Right lobe of liver (tissue), 6 donors: Measurements from ENCODE around the gene ANKS4B. TPM values are rescaled to one million over a fixed set of nuclear protein-coding genes. Genes with fewer than 3 reads are reported as not detected.

ENCODE experiments used
- ATAC-seq, 4 donors: fragments of 200-7000 bp; cut with Tn5 transposase; one replicate each; pipeline ENCODE4 v1.9.1; 2020; ENCODE audit warnings: mild to moderate bottlenecking in 4 of 4, moderate library complexity in 4 of 4
- DNase-seq, 3 donors: peaks; one replicate each; pipeline ENCODE4 v3.0.0-alpha.2; 2020
- H3K27ac ChIP-seq, 3 donors: fragments of 200-600 bp; one replicate each; pipeline ENCODE4 v1.8.0; 2022
- H3K27me3 ChIP-seq, 2 donors: fragments of 200-600 bp; one replicate each; pipeline ENCODE4 v1.8.0; 2022
- H3K36me3 ChIP-seq, 4 donors: fragments of 200-600 bp; sonication (generic) in 1 of 4; one replicate each; pipeline versions ENCODE4 v1.5.1 to v1.8.0; 2017 to 2022; ENCODE audit warnings: control low read depth in 1 of 4
- H3K4me1 ChIP-seq, 4 donors: fragments of 200-600 bp; sonication (generic) in 1 of 4; one replicate each; pipeline versions ENCODE4 v1.5.1 to v1.8.0; 2017 to 2022; ENCODE audit warnings: control low read depth in 1 of 4
- H3K4me3 ChIP-seq, 3 donors: fragments of 200-600 bp; one replicate each; pipeline ENCODE4 v1.8.0; 2022
- H3K9me3 ChIP-seq, 4 donors: fragments of 200-600 bp; sonication (generic) in 1 of 4; one replicate each; pipeline versions ENCODE4 v1.5.1 to v1.8.0; 2017 to 2022; ENCODE audit warnings: control low read depth in 1 of 4
- POLR2A ChIP-seq: fragments of 450-650 bp; IDR thresholded peaks from one replicate; pipeline ENCODE4 v1.6.1; 2017; ENCODE audit warnings: antibody characterized with exemption, mild to moderate bottlenecking
- WGBS: methylation state at CpG from one replicate; pipeline ENCODE4 v1.1.6; 2018; ENCODE audit warnings: low coverage, low lambda C conversion rate; ENCODE audit not compliant: insufficient coverage; ENCODE audit errors: missing lambda C conversion rate; 5-methylcytosine and 5-hydroxymethylcytosine counted together
- intact Hi-C, 2 donors: fragments of 100-400 bp; cut with DNase I; formaldehyde crosslinking; loops; one replicate each; pipeline versions ENCODE4 v1.11.2 to v1.14.1; 2022
- total RNA-seq, 6 experiments: library from RNA; depleted of rRNA in 2 of 6; stranded (reverse); fragments of >200 nt in 2 of 6; fragmentation: NEBNext Ultra II Directional in 3 of 6; extraction: Animal tissue kit (Norgen Biotek cat#: 25700) in 3 of 6; gene quantifications; one replicate each; pipeline versions ENCODE4 v1.1.0 to v1.2.4, GENCODE V29; 2016 to 2023
- TF ChIP-seq, protein P1 (sequence below), 4 donors: fragments of 200-600 bp in 3 of 4; fragments of 450-650 bp in 1 of 4; IDR thresholded peaks; one replicate each; pipeline versions ENCODE4 v1.5.1 to v1.8.0; 2016 to 2022; ENCODE audit warnings: antibody characterized with exemption in 4 of 4, mild to moderate bottlenecking in 2 of 4
- donor health status: DM: no; HTN: yes; CAD: no.
- donor health status: DM: no; HTN: no; CAD: no.
- donor health status: DM: no; HTN: no; CAD: no.
- donor health status: DM: no; HTN: yes; CAD: no.
- donor health status: DM: no; HTN: yes; CAD: no.

The ANKS4B gene
- total RNA-seq, 6 experiments from 2014 or later, result 10.0 to 16.3 (median 11.4) TPM

DNA sequence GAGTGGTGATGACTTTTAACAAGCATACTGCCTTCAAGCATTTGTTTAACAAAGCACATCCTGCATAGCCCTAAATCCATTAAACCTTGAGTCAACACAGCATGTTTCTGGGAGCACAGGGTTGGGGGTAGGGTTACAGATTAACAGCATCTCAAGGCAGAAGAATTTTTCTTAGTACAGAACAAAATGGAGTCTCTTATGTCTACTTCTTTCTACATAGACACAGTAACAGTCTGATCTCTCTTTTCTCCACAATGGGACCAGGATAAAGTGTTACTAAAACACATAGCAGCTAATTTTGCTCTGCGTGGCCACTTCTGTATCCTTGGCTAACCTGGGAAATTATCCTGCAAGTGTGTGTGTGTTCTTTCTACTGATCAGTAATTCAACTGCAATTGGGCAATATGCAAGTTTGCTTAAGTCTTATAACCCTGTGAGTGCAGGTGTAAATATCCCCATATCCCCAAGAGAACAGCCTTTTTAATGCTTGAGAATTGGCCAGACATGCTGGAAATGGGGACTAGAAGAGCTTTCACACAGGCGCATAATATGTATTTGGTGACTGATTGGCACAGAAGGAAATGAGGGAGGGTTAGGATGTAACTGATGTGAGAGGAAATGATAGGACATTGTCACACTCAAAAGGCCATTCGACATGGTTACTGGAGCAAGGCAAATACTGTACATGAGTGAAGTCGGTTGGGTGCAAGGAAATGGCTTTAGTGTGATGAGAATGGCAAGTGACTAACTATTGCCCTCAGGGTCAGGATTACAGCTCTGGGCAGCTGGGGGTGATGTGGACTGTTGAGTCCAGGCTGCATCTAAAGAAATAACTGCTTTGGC lies 10.8 kb upstream of the ANKS4B start:
- Histone ChIP-seq H3K27me3 (no peaks in the 10 kb centered on the region), H3K4me3 (no peak overlapping the region), H3K36me3 (no peaks in the 10 kb centered on the region), H3K9me3 (no peaks in the 10 kb centered on the region), H3K27ac (no peak overlapping the region), H3K4me1 (no peaks in the 10 kb centered on the region)
- TF ChIP-seq, protein P1, sequence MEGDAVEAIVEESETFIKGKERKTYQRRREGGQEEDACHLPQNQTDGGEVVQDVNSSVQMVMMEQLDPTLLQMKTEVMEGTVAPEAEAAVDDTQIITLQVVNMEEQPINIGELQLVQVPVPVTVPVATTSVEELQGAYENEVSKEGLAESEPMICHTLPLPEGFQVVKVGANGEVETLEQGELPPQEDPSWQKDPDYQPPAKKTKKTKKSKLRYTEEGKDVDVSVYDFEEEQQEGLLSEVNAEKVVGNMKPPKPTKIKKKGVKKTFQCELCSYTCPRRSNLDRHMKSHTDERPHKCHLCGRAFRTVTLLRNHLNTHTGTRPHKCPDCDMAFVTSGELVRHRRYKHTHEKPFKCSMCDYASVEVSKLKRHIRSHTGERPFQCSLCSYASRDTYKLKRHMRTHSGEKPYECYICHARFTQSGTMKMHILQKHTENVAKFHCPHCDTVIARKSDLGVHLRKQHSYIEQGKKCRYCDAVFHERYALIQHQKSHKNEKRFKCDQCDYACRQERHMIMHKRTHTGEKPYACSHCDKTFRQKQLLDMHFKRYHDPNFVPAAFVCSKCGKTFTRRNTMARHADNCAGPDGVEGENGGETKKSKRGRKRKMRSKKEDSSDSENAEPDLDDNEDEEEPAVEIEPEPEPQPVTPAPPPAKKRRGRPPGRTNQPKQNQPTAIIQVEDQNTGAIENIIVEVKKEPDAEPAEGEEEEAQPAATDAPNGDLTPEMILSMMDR (IDR thresholded peaks at IDR 0.05), result no peak
- TF ChIP-seq POLR2A, result no peak
- intact Hi-C loops, result no loop called here
- DNase-seq, result no peak
- ATAC-seq, result no peak
- 80% methylated on average over 4 of the region's 4 CpGs for WGBS

DNA sequence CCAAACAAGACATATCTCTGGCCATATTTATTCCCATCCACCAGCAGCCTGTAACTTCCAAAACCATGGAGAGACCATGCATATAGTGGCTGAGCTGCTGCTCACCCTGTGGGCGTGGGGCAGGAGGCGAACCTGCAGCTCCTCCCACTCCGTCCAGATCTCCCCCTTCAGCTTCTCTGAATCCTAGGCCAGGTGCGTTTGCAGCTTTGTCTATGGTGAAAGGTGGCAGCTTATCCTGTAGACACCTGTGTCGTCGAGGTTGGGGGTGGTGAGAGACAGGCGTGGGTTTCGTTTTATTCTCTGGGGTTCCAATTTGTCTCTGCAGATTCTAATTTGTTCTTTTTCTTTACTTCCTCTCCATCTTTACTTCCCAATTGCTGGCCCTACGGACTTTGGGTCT lies 9.7 kb upstream of the ANKS4B start:
- no peak for ATAC-seq
- H3K9me3 ChIP-seq, result no peaks in the 10 kb centered on the region
- intact Hi-C loops, result no loop called here
- DNase-seq, result no peak
- H3K4me1 ChIP-seq, result no peaks in the 10 kb centered on the region
- 58% methylated on average over 4 of the region's 9 CpGs for WGBS
- H3K4me3 ChIP-seq, result no peak overlapping the region
- H3K27ac ChIP-seq, result no peak overlapping the region
- no peaks in the 10 kb centered on the region for H3K27me3 ChIP-seq
- TF ChIP-seq, protein P1 (IDR thresholded peaks at IDR 0.05), result no peak
- TF ChIP-seq POLR2A, result no peak
- no peaks in the 10 kb centered on the region for H3K36me3 ChIP-seq

DNA sequence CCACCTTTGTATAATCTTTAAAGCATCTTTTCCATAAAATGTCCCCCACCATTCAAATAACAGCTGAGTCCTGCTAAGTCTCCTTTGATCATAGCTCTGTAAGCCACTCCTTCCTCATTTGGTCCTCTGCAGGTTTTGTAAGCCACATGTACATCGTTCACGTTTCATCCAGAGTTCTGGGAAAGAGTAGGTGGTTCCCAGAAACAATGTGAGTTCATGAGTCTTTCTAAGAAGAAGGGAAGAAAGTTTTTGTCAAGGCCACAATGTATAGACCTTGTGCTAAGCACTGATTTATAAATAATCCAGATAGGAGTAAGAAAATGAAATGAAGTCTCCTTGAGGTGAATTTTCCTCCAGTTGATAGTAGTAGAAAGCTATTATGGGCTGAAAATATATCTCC lies 8.7 kb upstream of the ANKS4B start:
- ATAC-seq (no peak), DNase-seq (no peak)
- no peaks in the 10 kb centered on the region for H3K9me3 ChIP-seq
- H3K4me3 ChIP-seq, result no peak overlapping the region
- TF ChIP-seq POLR2A, result no peak
- TF ChIP-seq, protein P1 (IDR thresholded peaks at IDR 0.05), result no peak
- no peak overlapping the region for H3K27ac ChIP-seq
- 65% methylated on average over 2 of the region's 2 CpGs for WGBS
- H3K27me3 ChIP-seq, result no peaks in the 10 kb centered on the region
- H3K4me1 ChIP-seq, result no peaks in the 10 kb centered on the region
- intact Hi-C loops, result no loop called here
- H3K36me3 ChIP-seq, result no peaks in the 10 kb centered on the region

DNA sequence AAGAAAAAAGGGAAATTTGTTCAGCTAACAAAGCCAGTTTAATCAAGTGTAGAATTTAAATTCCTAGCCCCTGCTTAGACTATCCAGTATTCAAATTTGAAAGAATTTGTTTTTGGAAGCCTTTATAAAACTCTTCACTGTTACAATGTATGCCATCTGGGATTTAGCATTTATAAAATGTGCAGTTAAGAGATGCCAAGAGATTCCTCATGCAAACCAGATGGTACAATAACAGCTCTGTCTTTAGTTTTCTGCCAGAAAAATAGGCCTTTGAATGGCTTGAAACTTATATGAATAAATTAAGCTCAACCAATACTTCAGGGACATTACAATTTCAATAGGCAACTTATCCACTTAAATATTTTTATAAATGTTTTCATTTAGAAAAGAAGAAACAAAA lies 6.8 kb upstream of the ANKS4B start:
- H3K4me3 ChIP-seq, result no peak overlapping the region
- intact Hi-C loops, result no loop called here
- TF ChIP-seq, protein P1 (IDR thresholded peaks at IDR 0.05), result no peak
- TF ChIP-seq POLR2A, result no peak
- ATAC-seq (no peak), DNase-seq (no peak)
- no peaks in the 10 kb centered on the region for H3K36me3 ChIP-seq
- H3K9me3 ChIP-seq, result no peaks in the 10 kb centered on the region
- H3K4me1 ChIP-seq, result peaks cover 0 to 7% (median 0%) of the 10 kb centered on the region in 4 donors
- H3K27ac ChIP-seq, result no peak overlapping the region
- no peaks in the 10 kb centered on the region for H3K27me3 ChIP-seq
